C1 segment of cervical spinal cord (tissue), 14 donors: ENCODE data around the gene VTN.

Experiments
- DNase-seq, 14 donors: peaks; one replicate each; lab custom pipeline; 2025; lab: John Stamatoyannopoulos, UW

The VTN gene

GRCh38 chr17:28320215-28321061 is 49.7 kb downstream of the VTN start:
- no peak for DNase-seq

- DNase-seq, result no peak
These were observed 50.5 kb downstream of the VTN start for GRCh38 chr17:28319598-28319935.

GRCh38 chr17:28318759-28319597 is 51.1 kb downstream of the VTN start, which contains the start of gene TMEM97:
TMEM97 (plus strand) TSS chr17:28319200; CDS start chr17:28319240, 40 bp downstream.
- DNase-seq, result peak; percentile 38 to 96 (median 92)

GRCh38 chr17:28317966-28318758 is 51.9 kb downstream of the VTN start:
- no peak for DNase-seq
